Stimulated activated CD8-positive, alpha-beta memory T cell treated with anti-CD3 and anti-CD28 coated beads, Interleukin-4, amount 100 ng/mL, for 1 hour (primary cell): ENCODE measurements around the gene WNT3A.

ENCODE experiments used
- DNase-seq, 2 donors: peaks; one replicate each; pipeline ENCODE4 v3.0.0-alpha.2; 2020; ENCODE audit warnings: low read depth in 2 of 2, low spot score in 1 of 2

The WNT3A gene

GRCh38 chr1:228048659-228049298 is 42.0 kb downstream of the WNT3A start:
- no peak for DNase-seq

- DNase-seq, result no peak
Observed at GRCh38 chr1:228050571-228051231, 43.9 kb downstream of the WNT3A start.

GRCh38 chr1:228058172-228058948 is 51.6 kb downstream of the WNT3A start:
- DNase-seq, result no peak

GRCh38 chr1:228058949-228059633 is 52.3 kb downstream of the WNT3A start:
- no peak for DNase-seq

GRCh38 chr1:228059634-228060457 is 53.0 kb downstream of the WNT3A start:
- DNase-seq, result no peak

- no peak for DNase-seq
Observed at GRCh38 chr1:228060458-228061190, 53.8 kb downstream of the WNT3A start.

- DNase-seq, result no peak
Observed at GRCh38 chr1:228061411-228062084, 54.8 kb downstream of the WNT3A start.

- no peak for DNase-seq
Observed at GRCh38 chr1:228062085-228062791, 55.4 kb downstream of the WNT3A start.

GRCh38 chr1:228062812-228063211 is 56.0 kb downstream of the WNT3A start:
- DNase-seq, result no peak

GRCh38 chr1:228063251-228064191 is 56.7 kb downstream of the WNT3A start:
- DNase-seq, result no peak

GRCh38 chr1:228064296-228064695 is 57.5 kb downstream of the WNT3A start:
- DNase-seq, result no peak

GRCh38 chr1:228064741-228065542 is 58.1 kb downstream of the WNT3A start:
- DNase-seq, result no peak

GRCh38 chr1:228065543-228066347 is 58.9 kb downstream of the WNT3A start:
- no peak for DNase-seq

GRCh38 chr1:228066416-228066815 is 59.6 kb downstream of the WNT3A start:
- DNase-seq, result no peak

- DNase-seq, result no peak
Observed at GRCh38 chr1:228066891-228067654, 60.3 kb downstream of the WNT3A start.
